Kidney (tissue), 22 donors: ENCODE data around the gene PBX2. TPM values are rescaled to one million over a fixed set of nuclear protein-coding genes. Genes with fewer than 3 reads are reported as not detected.

Experiments used
- DNase-seq, 5 donors: peaks; one replicate each; pipeline ENCODE4 v3.0.0-alpha.2; 2013 to 2020
- FAIRE-seq: peaks from 2 replicates; lab custom pipeline; 2012; peaks lifted over from hg19 to GRCh38; lab: Jason Lieb, UNC
- H3K27ac ChIP-seq, 2 donors: one replicate each; pipeline ENCODE4 v1.7.0; 2013; ENCODE audit warnings: low read depth in 2 of 2, low read length in 2 of 2, inconsistent platforms in 1 of 2
- H3K27me3 ChIP-seq: one replicate; pipeline ENCODE4 v1.7.1; 2013; ENCODE audit warnings: low read length, inconsistent platforms; ENCODE audit not compliant: control insufficient read depth, insufficient read depth
- H3K36me3 ChIP-seq, 3 donors: one replicate each; pipeline versions ENCODE4 v1.7.0 to v1.7.1; 2013; ENCODE audit warnings: low read length in 3 of 3, control low read depth in 1 of 3, inconsistent platforms in 1 of 3; ENCODE audit not compliant: insufficient read depth in 3 of 3, control insufficient read depth in 2 of 3
- H3K4me1 ChIP-seq, 3 donors: one replicate each; pipeline versions ENCODE4 v1.7.0 to v1.7.1; 2013; ENCODE audit warnings: low read length in 3 of 3, inconsistent platforms in 1 of 3, low read depth in 1 of 3; ENCODE audit not compliant: control insufficient read depth in 2 of 3, insufficient read depth in 2 of 3
- H3K4me3 ChIP-seq, 3 donors: one replicate each; pipeline versions ENCODE4 v1.7.0 to v1.8.1; 2013; ENCODE audit warnings: low read length in 3 of 3, control low read depth in 1 of 3, inconsistent platforms in 1 of 3
- H3K9ac ChIP-seq, 3 donors: one replicate each; pipeline versions ENCODE4 v1.7.0 to v1.7.1; 2013; ENCODE audit warnings: low read length in 3 of 3, control low read depth in 1 of 3, inconsistent platforms in 1 of 3
- H3K9me3 ChIP-seq, 3 donors: one replicate each; pipeline versions ENCODE4 v1.7.0 to v1.7.1; 2013; ENCODE audit warnings: low read length in 3 of 3, control low read depth in 1 of 3, inconsistent platforms in 1 of 3; ENCODE audit not compliant: control insufficient read depth in 2 of 3, insufficient read depth in 1 of 3
- intact Hi-C: fragments of 100-400 bp; cut with DNase I; formaldehyde crosslinking; loops from one replicate; pipeline ENCODE4 v1.11.1; 2022
- long read RNA-seq, 10 donors: library from polyadenylated mRNA in 1 of 10; unstranded in 1 of 10; transcript quantifications; one replicate each; pipeline ENCODE4 v2.0.0 and lab custom pipeline, GENCODE V29; 2021 to 2026
- polyA plus RNA-seq: library from polyadenylated mRNA; stranded (reverse); fragments of 350-450 nt; fragmentation: Illumina TruSeq; extraction: RNeasy Lipid Tissue Mini Kit (QIAGEN cat#74804); gene quantifications from one replicate; pipeline ENCODE4 v1.2.3, GENCODE V29; 2014; ENCODE audit warnings: low read depth, low replicate concordance; ENCODE audit not compliant: insufficient read depth
- total RNA-seq: library from RNA; stranded (reverse); fragmentation: NEBNext Ultra II Directional; extraction: Animal tissue kit (Norgen Biotek cat#: 25700); gene quantifications from one replicate; pipeline ENCODE4 v1.2.1, GENCODE V29; 2021
- TF ChIP-seq, protein P1 (sequence below): IDR thresholded peaks from 3 replicates; pipeline ENCODE4 v1.5.1; 2012; ENCODE audit warnings: mild to moderate bottlenecking, moderate library complexity, borderline replicate concordance; ENCODE audit not compliant: insufficient read depth; ENCODE audit errors: extremely low read depth
- donor health status: control.
- donor health status: control.
- donor health status: control.
- donor health status: control.
- donor health status: control.
- donor health status: DM: yes; HTN: yes; CAD: no.
- donor health status: Normal renal cell carcinoma (clear cell type).

PBX2 gene, protein sequence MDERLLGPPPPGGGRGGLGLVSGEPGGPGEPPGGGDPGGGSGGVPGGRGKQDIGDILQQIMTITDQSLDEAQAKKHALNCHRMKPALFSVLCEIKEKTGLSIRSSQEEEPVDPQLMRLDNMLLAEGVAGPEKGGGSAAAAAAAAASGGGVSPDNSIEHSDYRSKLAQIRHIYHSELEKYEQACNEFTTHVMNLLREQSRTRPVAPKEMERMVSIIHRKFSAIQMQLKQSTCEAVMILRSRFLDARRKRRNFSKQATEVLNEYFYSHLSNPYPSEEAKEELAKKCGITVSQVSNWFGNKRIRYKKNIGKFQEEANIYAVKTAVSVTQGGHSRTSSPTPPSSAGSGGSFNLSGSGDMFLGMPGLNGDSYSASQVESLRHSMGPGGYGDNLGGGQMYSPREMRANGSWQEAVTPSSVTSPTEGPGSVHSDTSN
- total RNA-seq (87.3 TPM), polyA plus RNA-seq (34.6 TPM)
- long read RNA-seq, donor 1, transcript PBX2-201 (9 exons, 3,205 nt) = major isoform, 13 of 15 reads
- long read RNA-seq, donor 1, partial matches to known transcripts = 0 of 15 reads
- long read RNA-seq, donor 1, other reads (novel, unspliced or antisense) = 0 of 15 reads
- long read RNA-seq, donor 2, transcript PBX2-201 (9 exons, 3,205 nt) = major isoform, 16 of 20 reads
- long read RNA-seq, donor 2, partial matches to known transcripts = 0 of 20 reads
- long read RNA-seq, donor 2, other reads (novel, unspliced or antisense) = 0 of 20 reads
- long read RNA-seq, donor 3, transcript PBX2-201 (9 exons, 3,205 nt) = major isoform, 13 of 20 reads
- long read RNA-seq, donor 3, partial matches to known transcripts = 5 of 20 reads
- long read RNA-seq, donor 3, other reads (novel, unspliced or antisense) = 0 of 20 reads
- long read RNA-seq, donor 4, transcript PBX2-201 (9 exons, 3,205 nt) = major isoform, 8 of 12 reads
- long read RNA-seq, donor 4, partial matches to known transcripts = 0 of 12 reads
- long read RNA-seq, donor 4, other reads (novel, unspliced or antisense) = 0 of 12 reads
- long read RNA-seq, donor 5 = 0 reads
- long read RNA-seq, donor 6, partial matches to known transcripts = 0 of 4 reads
- long read RNA-seq, donor 6, other reads (novel, unspliced or antisense) = 0 of 4 reads
- long read RNA-seq, donor 7, partial matches to known transcripts = 2 of 7 reads
- long read RNA-seq, donor 7, other reads (novel, unspliced or antisense) = 2 of 7 reads
- long read RNA-seq, donor 8, transcript PBX2-201 (9 exons, 3,205 nt) = major isoform, 6 of 15 reads
- long read RNA-seq, donor 8, partial matches to known transcripts = 5 of 15 reads
- long read RNA-seq, donor 8, other reads (novel, unspliced or antisense) = 0 of 15 reads
- long read RNA-seq, donor 9, partial matches to known transcripts = 0 of 3 reads
- long read RNA-seq, donor 9, other reads (novel, unspliced or antisense) = 0 of 3 reads
- long read RNA-seq, donor 10, partial matches to known transcripts = 5 of 9 reads
- long read RNA-seq, donor 10, other reads (novel, unspliced or antisense) = 0 of 9 reads

DNA sequence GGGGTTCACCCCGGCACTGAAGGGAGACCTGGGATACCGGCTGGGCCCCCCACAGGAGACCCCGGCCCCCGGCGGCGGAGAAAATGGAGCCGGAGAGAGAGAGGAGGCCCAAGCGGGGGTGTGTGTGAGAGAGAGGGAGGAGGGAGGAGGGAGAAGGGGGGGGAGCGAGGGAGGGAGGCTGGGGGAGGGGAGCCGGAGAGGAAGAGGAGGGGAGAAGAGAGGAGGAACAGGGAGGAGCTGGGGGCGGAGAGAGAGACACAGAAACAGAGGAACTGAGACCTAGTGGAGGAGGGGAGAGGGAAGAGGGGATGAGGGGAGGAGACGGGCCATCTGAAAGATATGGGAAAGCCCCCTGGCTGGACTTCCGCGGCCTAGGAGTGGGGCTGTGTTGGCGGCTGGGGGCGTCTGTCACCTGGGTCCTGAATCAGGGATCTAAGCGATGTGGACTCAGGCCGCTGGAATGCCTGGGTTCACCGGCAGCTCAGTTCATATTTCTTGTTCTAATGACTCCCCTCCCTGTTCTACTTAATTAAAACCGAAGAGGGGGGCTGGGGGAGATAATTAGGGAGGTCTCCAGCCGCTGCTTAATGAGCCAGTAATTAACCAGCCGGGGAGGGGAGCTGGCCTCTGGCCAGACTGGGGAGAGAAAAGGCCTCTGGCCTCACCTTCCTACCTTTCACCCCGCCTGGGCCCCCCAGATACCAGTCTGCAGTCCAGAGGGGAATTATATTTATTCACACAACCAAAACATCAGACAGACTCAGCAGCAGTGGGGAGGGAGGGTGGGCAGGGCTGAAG, at the start of gene PBX2:
TSS of gene PBX2 (minus strand) at position 149 of the 798 bp plus-strand sequence. CDS start 287 bp downstream, outside the sequence.
- Histone ChIP-seq H3K36me3 (peaks cover 6 to 13% (median 8%) of the 10 kb centered on the region in 3 donors), H3K4me3 (peak within 1 kb of the TSS; percentile 71 to 91 (median 87)), H3K9me3 (no peaks in the 10 kb centered on the region), H3K27ac (peak within 1 kb of the TSS; percentile 93 to 98), H3K9ac (peak within 1 kb of the TSS; percentile 61 to 95 (median 94)), H3K27me3 (no peaks in the 10 kb centered on the region), H3K4me1 (peaks cover 2 to 31% (median 14%) of the 10 kb centered on the region in 3 donors)
- FAIRE-seq (no peak), DNase-seq (peak; percentile 97 to 98 (median 98))
- intact Hi-C loops = no loop called here
- TF ChIP-seq, protein P1, sequence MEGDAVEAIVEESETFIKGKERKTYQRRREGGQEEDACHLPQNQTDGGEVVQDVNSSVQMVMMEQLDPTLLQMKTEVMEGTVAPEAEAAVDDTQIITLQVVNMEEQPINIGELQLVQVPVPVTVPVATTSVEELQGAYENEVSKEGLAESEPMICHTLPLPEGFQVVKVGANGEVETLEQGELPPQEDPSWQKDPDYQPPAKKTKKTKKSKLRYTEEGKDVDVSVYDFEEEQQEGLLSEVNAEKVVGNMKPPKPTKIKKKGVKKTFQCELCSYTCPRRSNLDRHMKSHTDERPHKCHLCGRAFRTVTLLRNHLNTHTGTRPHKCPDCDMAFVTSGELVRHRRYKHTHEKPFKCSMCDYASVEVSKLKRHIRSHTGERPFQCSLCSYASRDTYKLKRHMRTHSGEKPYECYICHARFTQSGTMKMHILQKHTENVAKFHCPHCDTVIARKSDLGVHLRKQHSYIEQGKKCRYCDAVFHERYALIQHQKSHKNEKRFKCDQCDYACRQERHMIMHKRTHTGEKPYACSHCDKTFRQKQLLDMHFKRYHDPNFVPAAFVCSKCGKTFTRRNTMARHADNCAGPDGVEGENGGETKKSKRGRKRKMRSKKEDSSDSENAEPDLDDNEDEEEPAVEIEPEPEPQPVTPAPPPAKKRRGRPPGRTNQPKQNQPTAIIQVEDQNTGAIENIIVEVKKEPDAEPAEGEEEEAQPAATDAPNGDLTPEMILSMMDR = peak; percentile 8

DNA sequence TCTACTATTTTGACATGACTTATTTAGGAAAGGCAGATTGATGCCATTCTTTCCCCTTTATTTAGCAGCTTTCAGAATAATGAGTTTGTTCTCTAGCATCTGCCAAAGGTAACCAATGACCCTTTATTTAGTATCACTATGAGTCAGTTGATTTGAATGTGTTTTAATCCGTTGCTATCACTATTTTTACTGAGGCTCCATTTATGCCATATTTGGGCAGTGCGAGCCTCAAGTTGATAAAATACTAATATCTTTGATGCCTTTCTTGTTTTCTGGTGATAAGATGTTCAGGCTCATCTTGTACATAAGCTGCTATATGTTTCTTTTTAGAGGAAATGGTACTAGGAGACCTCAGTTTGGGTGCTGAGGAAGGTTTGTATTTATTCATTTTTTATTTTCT, 49.5 kb upstream of the PBX2 start:
- Histone ChIP-seq H3K4me1 (peaks cover 0 to 3% (median 0%) of the 10 kb centered on the region in 3 donors), H3K9ac (no peak overlapping the region), H3K4me3 (no peak overlapping the region), H3K36me3 (no peaks in the 10 kb centered on the region), H3K27me3 (no peaks in the 10 kb centered on the region), H3K27ac (no peak overlapping the region), H3K9me3 (no peaks in the 10 kb centered on the region)
- DNase-seq = no peak
- TF ChIP-seq, protein P1 = no peak
- intact Hi-C loops = no loop called here
- FAIRE-seq = no peak

DNA sequence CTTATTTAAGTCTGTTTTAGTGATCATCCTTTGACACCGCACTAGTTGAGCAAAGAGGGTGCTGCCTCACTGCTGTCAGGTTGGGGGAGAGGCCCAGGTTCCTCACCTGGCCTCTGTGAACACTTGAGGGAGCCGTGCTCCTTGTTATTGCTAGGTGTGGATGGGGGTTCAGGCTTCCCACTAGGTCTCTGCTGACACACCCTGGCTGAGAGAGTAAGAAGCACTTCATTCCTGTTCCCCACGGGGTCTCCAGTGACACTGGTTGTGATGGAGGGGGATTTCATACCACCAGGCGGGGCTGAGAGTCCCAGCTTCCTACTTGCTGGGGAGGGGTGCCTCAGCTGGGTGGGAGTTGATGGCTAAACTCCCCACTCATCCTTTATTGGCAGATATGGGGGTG, 44.9 kb upstream of the PBX2 start:
- peak overlapping the region; percentile 13 to 63 for H3K27ac ChIP-seq
- TF ChIP-seq, protein P1 = no peak

More for the DNA sequence above, 44.9 kb upstream of the PBX2 start:
- FAIRE-seq (no peak), DNase-seq (no peak)
- intact Hi-C loops = no loop called here
- Histone ChIP-seq H3K4me3 (no peak overlapping the region), H3K9me3 (no peaks in the 10 kb centered on the region), H3K36me3 (no peaks in the 10 kb centered on the region), H3K9ac (no peak overlapping the region), H3K27me3 (no peaks in the 10 kb centered on the region), H3K4me1 (no peaks in the 10 kb centered on the region)
